HuH-7 (cell line): ENCODE results near the gene SAP30L.

Source experiments
- DNase-seq: peaks from one replicate; pipeline ENCODE4 v3.0.0; 2011; ENCODE audit warnings: low spot score

Gene SAP30L

GRCh38 chr5:154445422-154446194 lies at the start of gene SAP30L:
SAP30L (plus strand) TSS chr5:154445997; CDS start chr5:154446605, 608 bp downstream.
- peak; percentile 100 for DNase-seq

GRCh38 chr5:154396128-154396527 lies 49.7 kb upstream of the SAP30L start:
- no peak for DNase-seq

GRCh38 chr5:154397652-154398406 lies 48.0 kb upstream of the SAP30L start:
- no peak for DNase-seq

- DNase-seq = no peak
These were observed 45.1 kb upstream of the SAP30L start for GRCh38 chr5:154400678-154401077.

GRCh38 chr5:154401355-154401754 lies 44.4 kb upstream of the SAP30L start:
- DNase-seq = no peak

- DNase-seq = no peak
These were observed 43.9 kb upstream of the SAP30L start for GRCh38 chr5:154401931-154402330.

GRCh38 chr5:154402611-154403010 lies 43.2 kb upstream of the SAP30L start:
- DNase-seq = no peak

- DNase-seq = no peak
These were observed 42.6 kb upstream of the SAP30L start for GRCh38 chr5:154403234-154403633.

- no peak for DNase-seq
These were observed 41.9 kb upstream of the SAP30L start for GRCh38 chr5:154403776-154404387.

- DNase-seq = peak; percentile 96
These were observed 40.6 kb upstream of the SAP30L start for GRCh38 chr5:154405078-154405792.

GRCh38 chr5:154406231-154406630 lies 39.6 kb upstream of the SAP30L start:
- DNase-seq = no peak

- DNase-seq = no peak
These were observed 39.0 kb upstream of the SAP30L start for GRCh38 chr5:154406826-154407225.

GRCh38 chr5:154408811-154409210 lies 37.0 kb upstream of the SAP30L start:
- no peak for DNase-seq

- DNase-seq = no peak
These were observed 36.5 kb upstream of the SAP30L start for GRCh38 chr5:154409230-154409840.

- DNase-seq = no peak
These were observed 35.8 kb upstream of the SAP30L start for GRCh38 chr5:154410008-154410407.

GRCh38 chr5:154410786-154411185 lies 35.0 kb upstream of the SAP30L start:
- DNase-seq = no peak

GRCh38 chr5:154411338-154411737 lies 34.5 kb upstream of the SAP30L start:
- no peak for DNase-seq

- no peak for DNase-seq
These were observed 33.5 kb upstream of the SAP30L start for GRCh38 chr5:154412316-154412715.

GRCh38 chr5:154412925-154413324 lies 32.9 kb upstream of the SAP30L start:
- DNase-seq = no peak

- no peak for DNase-seq
These were observed 30.7 kb upstream of the SAP30L start for GRCh38 chr5:154415114-154415513.

- no peak for DNase-seq
These were observed 27.4 kb upstream of the SAP30L start for GRCh38 chr5:154418344-154418820.

GRCh38 chr5:154419236-154419635 lies 26.6 kb upstream of the SAP30L start:
- DNase-seq = no peak
